HEK293 (cell line): ENCODE results near the gene TNFRSF21.

ENCODE experiments used
- CTCF ChIA-PET: fragments of 350-600 bp; formaldehyde crosslinking; extraction: SDS; loops from one replicate; lab custom pipeline; 2021; ENCODE audit warnings: antibody characterized with exemption; lab: Yijun Ruan, JAX
- POLR2A ChIA-PET: fragments of 300-600 bp; formaldehyde crosslinking; extraction: SDS; loops from one replicate; lab custom pipeline; 2020; ENCODE audit warnings: antibody characterized with exemption, inconsistent platforms; lab: Yijun Ruan, JAX
- H3K27ac ChIP-seq: fragments of 200-500 bp; sonication (Bioruptor generic); 2 replicates; pipeline ENCODE4 v1.5.1; 2014; ENCODE audit warnings: low read depth, low read length, control low read depth, inconsistent platforms; ENCODE audit errors: extremely low read depth
- H3K36me3 ChIP-seq, 2 experiments: fragments of 200-500 bp in 1 of 2; sonication (Bioruptor generic) in 1 of 2; 1 replicate in 1 of 2; 2 replicates in 1 of 2; pipeline ENCODE4 v1.5.1; 2014 to 2017; ENCODE audit warnings: inconsistent platforms in 2 of 2, low read length in 2 of 2; ENCODE audit not compliant: control insufficient read depth in 2 of 2, insufficient read depth in 1 of 2
- H3K4me1 ChIP-seq: fragments of 200-500 bp; sonication (Bioruptor generic); 2 replicates; pipeline ENCODE4 v1.5.1; 2014; ENCODE audit warnings: mild to moderate bottlenecking, low read length, inconsistent platforms; ENCODE audit not compliant: control insufficient read depth, insufficient read depth
- H3K4me3 ChIP-seq: 2 replicates; pipeline ENCODE4 v1.5.1; 2011; ENCODE audit warnings: low read depth, mild to moderate bottlenecking, control low read depth, low read length, moderate library complexity
- H3K9me3 ChIP-seq: fragments of 200-500 bp; sonication (Bioruptor generic); 2 replicates; pipeline ENCODE4 v1.5.1; 2014; ENCODE audit warnings: low read depth, low read length, inconsistent platforms; ENCODE audit not compliant: control insufficient read depth, insufficient read depth
- EGR2 ChIP-seq: fragments of 450-650 bp; formaldehyde crosslinking; IDR thresholded peaks from 2 replicates; pipeline ENCODE4 v1.5.1; 2016; ENCODE audit warnings: low read depth, missing biosample characterization, missing genetic modification characterization
- GFI1B ChIP-seq: fragments of 450-650 bp; formaldehyde crosslinking; IDR thresholded peaks from 2 replicates; pipeline ENCODE4 v1.5.1; 2016; ENCODE audit warnings: missing biosample characterization, missing genetic modification characterization
- INSM2 ChIP-seq: fragments of 450-650 bp; formaldehyde crosslinking; IDR thresholded peaks from 2 replicates; pipeline ENCODE4 v1.5.1; 2016; ENCODE audit warnings: missing biosample characterization, missing genetic modification characterization
- PATZ1 ChIP-seq: fragments of 450-650 bp; formaldehyde crosslinking; IDR thresholded peaks from 2 replicates; pipeline ENCODE4 v1.5.1; 2016; ENCODE audit warnings: missing biosample characterization, missing genetic modification characterization
- ZBTB26 ChIP-seq: fragments of 450-650 bp; formaldehyde crosslinking; optimal IDR thresholded peaks from 2 replicates; pipeline ENCODE3; 2016; ENCODE audit warnings: missing biosample characterization, mild to moderate bottlenecking, missing genetic modification characterization
- ZBTB8A ChIP-seq: fragments of 450-650 bp; formaldehyde crosslinking; IDR thresholded peaks from 2 replicates; pipeline ENCODE4 v1.5.1; 2016; ENCODE audit warnings: missing biosample characterization, missing genetic modification characterization
- ZNF155 ChIP-seq: fragments of 450-650 bp; formaldehyde crosslinking; IDR thresholded peaks from 2 replicates; pipeline ENCODE4 v1.5.1; 2016; ENCODE audit warnings: missing biosample characterization, missing genetic modification characterization
- ZNF157 ChIP-seq: fragments of 450-650 bp; formaldehyde crosslinking; IDR thresholded peaks from 2 replicates; pipeline ENCODE4 v1.5.1; 2016; ENCODE audit warnings: missing biosample characterization, missing genetic modification characterization
- ZNF184 ChIP-seq: fragments of 450-650 bp; IDR thresholded peaks from 2 replicates; pipeline ENCODE4 v1.5.1; 2018; ENCODE audit warnings: missing biosample characterization, mild to moderate bottlenecking, missing genetic modification characterization
- ZNF23 ChIP-seq: fragments of 450-650 bp; formaldehyde crosslinking; IDR thresholded peaks from 2 replicates; pipeline ENCODE4 v1.5.1; 2016; ENCODE audit warnings: missing biosample characterization, missing genetic modification characterization, borderline replicate concordance
- ZNF248 ChIP-seq: fragments of 450-650 bp; formaldehyde crosslinking; IDR thresholded peaks from 2 replicates; pipeline ENCODE4 v1.5.1; 2017; ENCODE audit warnings: missing biosample characterization, missing genetic modification characterization
- ZNF473 ChIP-seq: fragments of 450-650 bp; formaldehyde crosslinking; IDR thresholded peaks from 2 replicates; pipeline ENCODE4 v1.5.1; 2017; ENCODE audit warnings: missing biosample characterization, missing genetic modification characterization
- ZNF518A ChIP-seq: fragments of 450-650 bp; formaldehyde crosslinking; conservative IDR thresholded peaks from 2 replicates; pipeline ENCODE4 v1.5.1; 2016; ENCODE audit warnings: low read depth, missing biosample characterization, missing genetic modification characterization
- ZNF529 ChIP-seq: fragments of 450-650 bp; formaldehyde crosslinking; IDR thresholded peaks from 2 replicates; pipeline ENCODE4 v1.5.1; 2017; ENCODE audit warnings: missing genetic modification characterization, missing biosample characterization; ENCODE audit not compliant: insufficient replicate concordance
- ZNF558 ChIP-seq: fragments of 450-650 bp; formaldehyde crosslinking; IDR thresholded peaks from 2 replicates; pipeline ENCODE4 v1.5.1; 2016; ENCODE audit warnings: missing biosample characterization, missing genetic modification characterization
- ZNF610 ChIP-seq: fragments of 450-650 bp; formaldehyde crosslinking; IDR thresholded peaks from 2 replicates; pipeline ENCODE4 v1.5.1; 2016; ENCODE audit warnings: missing biosample characterization, missing genetic modification characterization, borderline replicate concordance
- ZNF654 ChIP-seq: fragments of 450-650 bp; formaldehyde crosslinking; IDR thresholded peaks from 2 replicates; pipeline ENCODE4 v1.5.1; 2016; ENCODE audit warnings: low read depth, missing biosample characterization, missing genetic modification characterization
- ZNF785 ChIP-seq: fragments of 450-650 bp; formaldehyde crosslinking; IDR thresholded peaks from 2 replicates; pipeline ENCODE4 v1.5.1; 2016; ENCODE audit warnings: missing biosample characterization, missing genetic modification characterization
- ZSCAN5A ChIP-seq: fragments of 450-650 bp; formaldehyde crosslinking; IDR thresholded peaks from 2 replicates; pipeline ENCODE4 v1.5.1; 2016; ENCODE audit warnings: missing biosample characterization, missing genetic modification characterization

Gene TNFRSF21

GRCh38 chr6:47335466-47335865 is 25.8 kb upstream of the TNFRSF21 start:
- H3K4me3 ChIP-seq, result no peak overlapping the region
- H3K9me3 ChIP-seq, result no peaks in the 10 kb centered on the region
- CTCF ChIA-PET, result no interaction called here
- no peak overlapping the region for H3K27ac ChIP-seq
- TF ChIP-seq ZNF248 (no peak), ZNF610 (tag by site-specific recombination) (no peak), ZNF155 (tag by site-specific recombination) (no peak), ZNF518A (tag by site-specific recombination) (no peak), ZNF529 (no peak), GFI1B (tag by site-specific recombination) (no peak), ZNF785 (tag by site-specific recombination) (no peak), ZNF654 (tag by site-specific recombination) (no peak), ZBTB26 (no peak), ZNF558 (no peak), PATZ1 (tag by site-specific recombination) (no peak), ZNF23 (no peak), INSM2 (tag by site-specific recombination) (no peak), ZSCAN5A (tag by site-specific recombination) (no peak), ZBTB8A (tag by site-specific recombination) (no peak), ZNF184 (no peak), ZNF473 (tag by site-specific recombination) (no peak), EGR2 (tag by site-specific recombination) (no peak), ZNF157 (tag by site-specific recombination) (no peak)
- TF ChIP-seq, all 188 proteins: peak for 0
- no peaks in the 10 kb centered on the region for H3K36me3 ChIP-seq
- POLR2A ChIA-PET, result no interaction called here
- no peaks in the 10 kb centered on the region for H3K4me1 ChIP-seq
